SKM-1 (cell line): ENCODE data around the gene PTPRK.

ENCODE experiments used
- DNase-seq: peaks from one replicate; lab custom pipeline; 2025; ENCODE audit not compliant: unreplicated experiment; lab: John Stamatoyannopoulos, UW

Gene PTPRK

GRCh38 chr6:128395596-128395995 is 124.8 kb downstream of the PTPRK start:
- DNase-seq: no peak

- DNase-seq: no peak
Observed at GRCh38 chr6:128395188-128395587, 125.2 kb downstream of the PTPRK start.

DNA sequence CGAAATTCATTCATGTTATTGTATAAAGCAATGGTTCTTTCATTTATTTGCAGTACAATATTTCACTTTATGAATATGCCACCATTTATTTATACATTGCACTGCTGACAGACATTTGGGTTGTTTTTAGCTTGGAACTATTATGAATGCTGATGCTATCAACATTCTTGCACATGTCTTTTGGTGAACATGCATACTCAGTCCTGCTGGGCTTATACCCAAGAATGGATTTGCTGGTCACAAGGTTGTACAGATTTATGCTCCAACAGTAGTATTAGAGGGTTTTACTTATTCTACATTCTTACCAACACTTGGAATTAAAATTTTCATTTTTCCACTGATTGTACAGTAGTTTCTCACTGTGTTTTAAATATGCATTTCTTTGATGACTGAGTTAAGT is 126.2 kb downstream of the PTPRK start:
- DNase-seq: no peak

DNA sequence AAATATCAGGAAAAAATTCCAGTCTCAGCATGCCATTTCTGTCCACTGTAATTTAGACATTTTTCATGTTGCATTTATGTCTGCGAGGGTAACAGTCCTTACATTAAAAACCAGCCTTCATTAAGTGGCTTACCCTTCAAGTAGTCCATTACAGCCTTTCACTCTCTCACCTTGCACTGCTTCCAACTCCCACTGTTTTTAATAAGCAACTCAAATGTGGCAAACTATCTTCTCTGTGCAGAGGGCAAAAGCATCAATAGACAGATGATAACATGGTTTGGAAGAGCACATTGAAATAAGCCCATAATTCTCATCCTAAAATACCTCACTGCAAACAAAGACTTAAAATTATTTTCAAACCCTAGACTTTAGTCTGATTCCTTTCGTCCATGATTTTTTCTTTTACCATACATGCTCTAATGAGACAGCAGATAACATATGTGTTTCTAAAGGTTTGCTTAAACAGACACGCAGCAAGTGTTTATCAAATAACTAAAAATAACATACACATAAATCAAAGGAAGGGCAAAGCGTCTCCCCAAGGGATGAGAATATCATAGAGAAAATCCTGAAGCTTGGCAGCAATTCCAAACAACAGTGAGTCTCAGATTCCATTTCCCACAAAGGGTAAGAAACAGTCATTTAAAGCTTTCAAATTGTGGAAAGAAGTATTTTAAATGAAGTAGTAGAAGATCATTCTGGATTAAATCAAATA is 130.4 kb downstream of the PTPRK start:
- no peak for DNase-seq

- DNase-seq: no peak
Observed at GRCh38 chr6:128388380-128388779, 132.0 kb downstream of the PTPRK start.

DNA sequence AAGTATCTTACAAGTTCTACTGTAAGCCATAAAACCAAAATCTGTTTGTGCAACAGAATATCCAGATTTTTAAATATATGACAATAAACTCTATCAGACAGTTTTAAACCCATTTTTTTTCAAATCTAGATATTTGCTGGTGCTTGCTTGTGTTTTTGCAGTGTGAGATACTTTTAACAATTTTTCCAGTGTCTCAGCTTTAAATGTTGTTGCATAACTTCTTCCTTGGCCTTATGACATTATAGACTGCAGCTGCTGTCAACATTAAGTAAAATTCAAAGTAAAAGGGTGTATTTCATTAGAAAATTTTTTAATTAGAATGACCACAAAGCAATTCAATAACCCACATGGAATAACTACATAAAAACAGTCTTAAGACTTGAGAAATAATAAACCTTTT is 139.5 kb downstream of the PTPRK start:
- no peak for DNase-seq

- no peak for DNase-seq
Observed at GRCh38 chr6:128379577-128379976, 140.8 kb downstream of the PTPRK start.

- DNase-seq: no peak
Observed at GRCh38 chr6:128376952-128377503, 143.4 kb downstream of the PTPRK start.

DNA sequence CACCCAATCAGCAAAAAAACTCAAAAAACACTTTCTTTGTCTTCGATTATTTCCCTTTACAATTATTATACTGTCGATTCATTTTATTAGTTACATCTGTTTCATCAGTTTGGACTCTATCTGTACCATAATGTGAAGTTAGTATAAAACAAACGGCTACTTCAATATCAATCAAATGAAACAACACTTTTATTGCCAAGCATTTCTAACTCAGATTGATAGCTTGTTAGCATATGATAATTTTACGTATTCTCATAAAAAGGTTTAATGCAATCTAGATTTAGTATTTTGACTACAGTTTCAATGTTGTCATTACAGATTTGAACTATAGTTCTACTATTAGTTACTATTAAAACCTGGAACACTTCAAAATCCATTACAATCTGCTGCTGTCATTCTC is 149.3 kb downstream of the PTPRK start:
- DNase-seq: no peak

- no peak for DNase-seq
Observed at GRCh38 chr6:128370072-128370471, 150.3 kb downstream of the PTPRK start.

DNA sequence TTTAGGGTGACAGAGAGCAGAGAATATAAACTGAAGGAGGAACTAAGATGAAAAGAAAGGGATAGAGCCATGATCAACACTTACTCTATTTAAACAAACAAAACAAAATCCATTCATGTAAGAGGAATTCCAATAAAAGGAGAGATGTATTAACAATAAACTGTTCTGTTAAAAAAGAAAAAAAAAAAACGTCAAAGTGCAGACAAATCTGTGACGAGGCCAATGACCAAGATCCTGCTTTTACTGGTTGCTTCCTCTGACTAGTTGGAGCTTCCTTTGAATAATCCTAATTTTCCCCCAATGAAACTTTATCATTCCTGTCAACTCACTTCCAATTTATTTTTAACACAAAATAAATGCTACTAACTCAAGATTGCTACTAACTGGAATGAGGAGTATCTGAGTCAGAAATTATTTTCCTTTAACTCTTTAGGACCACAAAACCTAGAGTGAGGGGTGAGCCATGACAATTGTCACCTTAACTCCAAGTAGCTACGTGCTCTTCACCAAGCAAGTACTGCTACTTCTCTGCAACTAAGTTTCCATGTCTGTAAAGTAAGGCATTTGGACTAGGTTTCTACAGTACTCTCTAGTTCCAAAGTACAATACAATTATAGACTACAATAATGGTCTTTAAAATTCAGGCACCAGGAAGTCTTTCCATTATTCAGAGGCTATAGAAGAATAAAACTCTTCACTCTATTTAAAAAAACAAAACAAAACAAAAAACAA is 152.0 kb downstream of the PTPRK start:
- no peak for DNase-seq

GRCh38 chr6:128367437-128367836 is 153.0 kb downstream of the PTPRK start:
- no peak for DNase-seq

DNA sequence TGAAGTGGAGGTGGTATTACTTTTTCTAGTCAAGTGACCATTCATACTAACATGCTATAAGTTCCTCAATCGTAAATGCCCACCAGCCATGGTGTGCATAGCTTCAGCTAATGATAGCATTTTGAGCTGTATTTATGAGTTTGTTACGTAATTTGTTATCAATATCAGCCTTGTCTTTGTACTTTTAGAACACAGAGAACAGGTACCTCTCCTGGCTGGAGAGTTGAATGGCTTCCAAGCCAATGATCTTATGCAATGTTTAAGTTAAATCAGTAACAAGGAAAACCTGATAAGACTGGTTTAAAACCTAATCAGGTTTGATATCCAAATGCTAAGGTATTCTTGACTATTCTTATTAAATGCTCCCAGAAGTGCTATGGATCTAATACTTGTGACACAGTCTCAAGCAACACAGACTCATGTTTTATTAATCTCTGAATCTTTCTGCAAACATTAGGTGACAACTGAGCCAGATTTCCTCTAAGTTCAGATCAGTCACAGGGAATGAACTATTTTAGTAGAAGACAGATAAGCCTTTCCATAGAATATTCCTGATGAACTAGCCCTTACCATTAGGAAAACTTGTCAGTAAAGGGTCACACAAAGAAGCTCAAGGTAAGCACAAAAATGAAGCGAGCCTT is 154.8 kb downstream of the PTPRK start:
- DNase-seq: no peak

GRCh38 chr6:128364766-128365519 is 155.5 kb downstream of the PTPRK start:
- no peak for DNase-seq

- no peak for DNase-seq
Observed at GRCh38 chr6:128363020-128363813, 157.2 kb downstream of the PTPRK start.

GRCh38 chr6:128361378-128361777 is 159.0 kb downstream of the PTPRK start:
- no peak for DNase-seq

DNA sequence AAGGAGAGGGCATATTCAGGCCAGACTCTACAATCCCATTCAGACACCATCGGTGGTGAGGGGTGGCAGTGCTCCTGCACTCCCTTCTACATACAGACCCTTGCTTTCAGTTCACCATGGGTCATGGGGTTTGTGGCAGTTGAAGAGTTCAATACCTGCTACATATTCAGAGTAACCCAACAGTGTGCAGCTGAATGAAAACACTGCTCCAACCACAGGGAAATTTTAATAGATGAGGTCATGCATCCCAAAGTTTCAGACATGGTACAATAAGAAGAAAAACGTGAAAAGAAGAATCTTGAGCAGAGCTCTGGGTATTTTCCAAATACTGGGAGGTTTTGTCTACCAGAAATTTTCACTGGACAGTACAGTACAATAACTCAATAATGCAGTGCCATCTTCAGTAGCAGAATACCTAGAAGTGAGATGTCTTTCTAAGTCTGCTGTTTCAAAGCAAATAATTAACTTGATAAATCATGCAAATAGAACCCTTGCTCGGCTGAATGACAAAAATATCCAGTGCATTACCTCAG is 162.1 kb downstream of the PTPRK start:
- no peak for DNase-seq

GRCh38 chr6:128357392-128358130 is 162.8 kb downstream of the PTPRK start:
- no peak for DNase-seq

- no peak for DNase-seq
Observed at GRCh38 chr6:128352366-128352765, 168.0 kb downstream of the PTPRK start.

DNA sequence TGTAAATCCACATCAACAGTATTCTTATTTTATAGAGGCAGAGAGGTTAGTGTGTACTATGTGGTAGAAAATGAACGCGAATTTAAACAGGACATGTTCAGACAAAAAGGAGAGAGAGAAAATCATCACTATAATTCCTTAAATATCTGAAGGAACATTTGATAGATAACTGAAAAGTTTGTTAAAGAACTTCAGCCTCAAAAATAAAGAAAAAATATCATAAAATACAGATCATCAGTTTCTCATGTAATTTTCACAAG is 169.2 kb downstream of the PTPRK start:
- DNase-seq: no peak
